HepG2 (cell line): ENCODE results near the gene PHF3. TPM values are rescaled to one million over a fixed set of nuclear protein-coding genes. Genes with fewer than 3 reads are reported as not detected.
A peak's percentile ranks its signal among the peaks of the same experiment; 100 is the strongest.

Experiments used
- CBFB ChIP-seq: sonication (generic); formaldehyde crosslinking; IDR thresholded peaks from 2 replicates; pipeline ENCODE4 v1.4.0; 2020; ENCODE audit warnings: missing genetic modification reagents
- CEBPZ ChIP-seq: IDR thresholded peaks from 2 replicates; pipeline ENCODE4 v1.6.1; 2012; ENCODE audit warnings: low read length, improper control_type of control experiment
- CERS6 ChIP-seq: sonication (generic); formaldehyde crosslinking; IDR thresholded peaks from 2 replicates; pipeline ENCODE4 v1.5.0; 2020; ENCODE audit warnings: missing genetic modification reagents
- CREBL2 ChIP-seq: sonication (generic); formaldehyde crosslinking; IDR thresholded peaks from 2 replicates; pipeline ENCODE4 v1.8.1; 2023; ENCODE audit warnings: missing genetic modification reagents, mild to moderate bottlenecking, borderline replicate concordance
- ELF4 ChIP-seq: sonication (generic); formaldehyde crosslinking; IDR thresholded peaks from 2 replicates; pipeline ENCODE4 v1.5.0; 2020; ENCODE audit warnings: missing genetic modification reagents, mild to moderate bottlenecking, moderate library complexity, borderline replicate concordance
- ETV5 ChIP-seq: IDR thresholded peaks from 2 replicates; pipeline ENCODE4 v1.6.1; 2018; ENCODE audit warnings: missing biosample characterization, missing genetic modification reagents, inconsistent platforms, borderline replicate concordance
- HCFC1 ChIP-seq: fragments of 150-350 bp; IDR thresholded peaks from 2 replicates; pipeline ENCODE4 v1.6.1; 2014; ENCODE audit warnings: low read depth, low read length
- HMG20B ChIP-seq: conservative IDR thresholded peaks from 2 replicates; pipeline ENCODE4 v1.6.1; 2016; ENCODE audit warnings: missing genetic modification reagents, missing compliant biosample characterization
- HOXD1 ChIP-seq: sonication (generic); formaldehyde crosslinking; IDR thresholded peaks from 2 replicates; pipeline ENCODE4 v1.5.0; 2020; ENCODE audit warnings: missing genetic modification reagents
- MIER2 ChIP-seq: IDR thresholded peaks from 2 replicates; pipeline ENCODE4 v1.6.1; 2016; ENCODE audit warnings: missing biosample characterization, missing genetic modification reagents
- MZF1 ChIP-seq: sonication (generic); formaldehyde crosslinking; IDR thresholded peaks from 2 replicates; pipeline ENCODE4 v1.8.1; 2023; ENCODE audit warnings: mild to moderate bottlenecking, missing genetic modification reagents, borderline replicate concordance
- NCOA2 ChIP-seq: sonication (generic); formaldehyde crosslinking; IDR thresholded peaks from 2 replicates; pipeline ENCODE4 v1.8.0; 2022; ENCODE audit warnings: inconsistent platforms
- NFIB ChIP-seq: sonication (generic); formaldehyde crosslinking; IDR thresholded peaks from 2 replicates; pipeline ENCODE4 v1.9.0; 2021; ENCODE audit warnings: missing genetic modification reagents, mild to moderate bottlenecking, borderline replicate concordance
- RBAK ChIP-seq: sonication (generic); formaldehyde crosslinking; IDR thresholded peaks from 2 replicates; pipeline ENCODE4 v1.5.1; 2020; ENCODE audit warnings: mild to moderate bottlenecking, missing genetic modification reagents
- RCOR2 ChIP-seq: IDR thresholded peaks from 2 replicates; pipeline ENCODE4 v1.6.1; 2016; ENCODE audit warnings: missing biosample characterization, missing genetic modification reagents
- SCMH1 ChIP-seq: sonication (generic); formaldehyde crosslinking; IDR thresholded peaks from 2 replicates; pipeline ENCODE4 v1.9.0; 2021; ENCODE audit warnings: missing genetic modification reagents, mild to moderate bottlenecking, borderline replicate concordance
- SMAD3 ChIP-seq: sonication (generic); formaldehyde crosslinking; IDR thresholded peaks from 2 replicates; pipeline ENCODE4 v1.4.0; 2020; ENCODE audit warnings: missing genetic modification reagents
- SNAPC2 ChIP-seq: sonication (generic); formaldehyde crosslinking; IDR thresholded peaks from 2 replicates; pipeline ENCODE4 v1.8.1; 2022; ENCODE audit warnings: mild to moderate bottlenecking, missing genetic modification reagents
- SP4 ChIP-seq: sonication (generic); formaldehyde crosslinking; IDR thresholded peaks from 2 replicates; pipeline ENCODE4 v1.8.1; 2023; ENCODE audit warnings: mild to moderate bottlenecking, missing genetic modification reagents
- SP5 ChIP-seq: IDR thresholded peaks from 2 replicates; pipeline ENCODE4 v1.6.1; 2016; ENCODE audit warnings: low read depth, borderline replicate concordance
- YY1 ChIP-seq: IDR thresholded peaks from 2 replicates; pipeline ENCODE4 v1.6.1; 2011; ENCODE audit warnings: low read length, low read depth, moderate library complexity, mild to moderate bottlenecking; ENCODE audit not compliant: insufficient read depth, insufficient replicate concordance
- ZFP1 ChIP-seq: IDR thresholded peaks from 2 replicates; pipeline ENCODE4 v1.6.1; 2016
- ZNF317 ChIP-seq: sonication (generic); formaldehyde crosslinking; IDR thresholded peaks from 2 replicates; pipeline ENCODE4 v1.5.0; 2020; ENCODE audit warnings: mild to moderate bottlenecking, missing genetic modification reagents
- ZNF556 ChIP-seq: sonication (generic); formaldehyde crosslinking; IDR thresholded peaks from 2 replicates; pipeline ENCODE4 v1.4.0; 2020; ENCODE audit warnings: mild to moderate bottlenecking, missing genetic modification reagents, borderline replicate concordance
- ZNF564 ChIP-seq: sonication (generic); formaldehyde crosslinking; IDR thresholded peaks from 2 replicates; pipeline ENCODE4 v1.8.1; 2023; ENCODE audit warnings: mild to moderate bottlenecking, missing genetic modification reagents
- ZNF749 ChIP-seq: sonication (generic); formaldehyde crosslinking; IDR thresholded peaks from 2 replicates; pipeline ENCODE4 v1.8.0; 2022; ENCODE audit warnings: mild to moderate bottlenecking, missing genetic modification reagents, moderate library complexity, borderline replicate concordance
- polyA plus RNA-seq, 8 experiments: library from polyadenylated mRNA; depleted of rRNA in 3 of 8; stranded (reverse) in 7 of 8; unstranded in 1 of 8; fragments of >200 nt; fragmentation: Illumina TruSeq in 4 of 8; extraction: Trizol in 4 of 8; gene quantifications; 2 replicates each; pipeline versions ENCODE4 v1.2.1 to v1.2.3, GENCODE V29; 2011 to 2016; ENCODE audit warnings: low read depth in 4 of 8, missing spikeins in 1 of 8, mixed read lengths in 1 of 8; ENCODE audit not compliant: insufficient read depth in 1 of 8
- total RNA-seq, 5 experiments: library from RNA; depleted of rRNA; stranded (reverse); fragments of >200 nt; fragmentation: Illumina TruSeq; extraction: Trizol; gene quantifications; 2 replicates each; pipeline ENCODE4 v1.2.3, GENCODE V29; 2016; ENCODE audit warnings: low read depth in 1 of 5

The PHF3 gene
- total and polyA plus RNA-seq, 2 of the 13 experiments (the other 11 are each of a cell fraction or from before 2014, with no cell fraction given): 19.8 to 70.4 TPM

- TF ChIP-seq CEBPZ (no peak), SCMH1 (CRISPR knock-in tag) (no peak), NCOA2 (CRISPR knock-in tag) (peak; percentile 59; the same call in 1 of the 2 replicates), CREBL2 (CRISPR knock-in tag) (peak; percentile 94; the same call in 1 of the 2 replicates), RCOR2 (CRISPR knock-in tag) (peak; percentile 39; the same call in 1 of the 2 replicates), CERS6 (peak; percentile 82; the same call in 1 of the 2 replicates), HOXD1 (peak; percentile 91), CBFB (CRISPR knock-in tag) (peak; percentile 91), ETV5 (CRISPR knock-in tag) (peak; percentile 62; the same call in 1 of the 2 replicates), RBAK (CRISPR knock-in tag) (peak; percentile 78; the same call in 1 of the 2 replicates), ZNF749 (CRISPR knock-in tag) (peak; percentile 99), MIER2 (CRISPR knock-in tag) (0 out of 2 replicates have a peak, but pooled peaks have one; percentile 40), SMAD3 (peak; percentile 40; the same call in 1 of the 2 replicates), ZFP1 (no peak), ELF4 (CRISPR knock-in tag) (0 out of 2 replicates have a peak, but pooled peaks have one; percentile 8), NFIB (CRISPR knock-in tag) (no peak), SNAPC2 (CRISPR knock-in tag) (peak; percentile 34; the same call in 1 of the 2 replicates), MZF1 (CRISPR knock-in tag) (peak; percentile 80; the same call in 1 of the 2 replicates), SP4 (peak; percentile 81), ZNF564 (CRISPR knock-in tag) (peak; percentile 83), ZNF317 (CRISPR knock-in tag) (no peak; the same call in 1 of the 2 replicates), ZNF556 (peak; percentile 85), HMG20B (CRISPR knock-in tag) (peak; percentile 76), HCFC1 (peak; percentile 7; the same call in 1 of the 2 replicates), YY1 (peak; percentile 90), SP5 (CRISPR knock-in tag) (peak; percentile 26; the same call in 1 of the 2 replicates)
These were observed at the start of gene PHF3 (continued) for GRCh38 chr6:63635588-63636517.
